ENCODE measurements around the gene EEPD1.

EEPD1 gene

GRCh38 chr7:36266190-36266589, 113.1 kb downstream of the EEPD1 start:
- TF ChIP-seq ZC3H10 (CRISPR knock-in tag; IDR thresholded peaks at IDR 0.05) (no peak), TOX (CRISPR knock-in tag; IDR thresholded peaks at IDR 0.05; ENCODE audit: borderline replicate concordance) (no peak), ZFP3 (CRISPR knock-in tag; IDR thresholded peaks at IDR 0.05) (no peak), SNAI2 (CRISPR knock-in tag; IDR thresholded peaks at IDR 0.05) (no peak), OSR1 (CRISPR knock-in tag; IDR thresholded peaks at IDR 0.05) (no peak), CSDC2 (CRISPR knock-in tag; IDR thresholded peaks at IDR 0.05) (no peak)
- TF ChIP-seq, protein P1, sequence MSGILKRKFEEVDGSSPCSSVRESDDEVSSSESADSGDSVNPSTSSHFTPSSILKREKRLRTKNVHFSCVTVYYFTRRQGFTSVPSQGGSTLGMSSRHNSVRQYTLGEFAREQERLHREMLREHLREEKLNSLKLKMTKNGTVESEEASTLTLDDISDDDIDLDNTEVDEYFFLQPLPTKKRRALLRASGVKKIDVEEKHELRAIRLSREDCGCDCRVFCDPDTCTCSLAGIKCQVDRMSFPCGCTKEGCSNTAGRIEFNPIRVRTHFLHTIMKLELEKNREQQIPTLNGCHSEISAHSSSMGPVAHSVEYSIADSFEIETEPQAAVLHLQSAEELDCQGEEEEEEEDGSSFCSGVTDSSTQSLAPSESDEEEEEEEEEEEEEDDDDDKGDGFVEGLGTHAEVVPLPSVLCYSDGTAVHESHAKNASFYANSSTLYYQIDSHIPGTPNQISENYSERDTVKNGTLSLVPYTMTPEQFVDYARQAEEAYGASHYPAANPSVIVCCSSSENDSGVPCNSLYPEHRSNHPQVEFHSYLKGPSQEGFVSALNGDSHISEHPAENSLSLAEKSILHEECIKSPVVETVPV (CRISPR knock-in tag; IDR thresholded peaks at IDR 0.05) = no peak
- TF ChIP-seq, protein P2, sequence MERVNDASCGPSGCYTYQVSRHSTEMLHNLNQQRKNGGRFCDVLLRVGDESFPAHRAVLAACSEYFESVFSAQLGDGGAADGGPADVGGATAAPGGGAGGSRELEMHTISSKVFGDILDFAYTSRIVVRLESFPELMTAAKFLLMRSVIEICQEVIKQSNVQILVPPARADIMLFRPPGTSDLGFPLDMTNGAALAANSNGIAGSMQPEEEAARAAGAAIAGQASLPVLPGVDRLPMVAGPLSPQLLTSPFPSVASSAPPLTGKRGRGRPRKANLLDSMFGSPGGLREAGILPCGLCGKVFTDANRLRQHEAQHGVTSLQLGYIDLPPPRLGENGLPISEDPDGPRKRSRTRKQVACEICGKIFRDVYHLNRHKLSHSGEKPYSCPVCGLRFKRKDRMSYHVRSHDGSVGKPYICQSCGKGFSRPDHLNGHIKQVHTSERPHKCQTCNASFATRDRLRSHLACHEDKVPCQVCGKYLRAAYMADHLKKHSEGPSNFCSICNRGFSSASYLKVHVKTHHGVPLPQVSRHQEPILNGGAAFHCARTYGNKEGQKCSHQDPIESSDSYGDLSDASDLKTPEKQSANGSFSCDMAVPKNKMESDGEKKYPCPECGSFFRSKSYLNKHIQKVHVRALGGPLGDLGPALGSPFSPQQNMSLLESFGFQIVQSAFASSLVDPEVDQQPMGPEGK (CRISPR knock-in tag; IDR thresholded peaks at IDR 0.05; ENCODE audit: borderline replicate concordance) = no peak
- TF ChIP-seq, protein P3, sequence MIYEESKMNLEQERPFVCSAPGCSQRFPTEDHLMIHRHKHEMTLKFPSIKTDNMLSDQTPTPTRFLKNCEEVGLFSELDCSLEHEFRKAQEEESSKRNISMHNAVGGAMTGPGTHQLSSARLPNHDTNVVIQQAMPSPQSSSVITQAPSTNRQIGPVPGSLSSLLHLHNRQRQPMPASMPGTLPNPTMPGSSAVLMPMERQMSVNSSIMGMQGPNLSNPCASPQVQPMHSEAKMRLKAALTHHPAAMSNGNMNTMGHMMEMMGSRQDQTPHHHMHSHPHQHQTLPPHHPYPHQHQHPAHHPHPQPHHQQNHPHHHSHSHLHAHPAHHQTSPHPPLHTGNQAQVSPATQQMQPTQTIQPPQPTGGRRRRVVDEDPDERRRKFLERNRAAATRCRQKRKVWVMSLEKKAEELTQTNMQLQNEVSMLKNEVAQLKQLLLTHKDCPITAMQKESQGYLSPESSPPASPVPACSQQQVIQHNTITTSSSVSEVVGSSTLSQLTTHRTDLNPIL (CRISPR knock-in tag; IDR thresholded peaks at IDR 0.05; ENCODE audit: low read depth) = no peak
- no peak for ATAC-seq

- TF ChIP-seq ISL1 (CRISPR knock-in tag; IDR thresholded peaks at IDR 0.05) = no peak
- TF ChIP-seq ARNTL (CRISPR knock-in tag; IDR thresholded peaks at IDR 0.05; ENCODE audit: borderline replicate concordance, low read depth) = no peak
- TF ChIP-seq SNAI2 (CRISPR knock-in tag; IDR thresholded peaks at IDR 0.05) = no peak
- TF ChIP-seq CSDC2 (CRISPR knock-in tag; IDR thresholded peaks at IDR 0.05) = no peak
- TF ChIP-seq, protein P1 (CRISPR knock-in tag; IDR thresholded peaks at IDR 0.05) = no peak
- no peak for TF ChIP-seq PPARA (CRISPR knock-in tag; IDR thresholded peaks at IDR 0.05; ENCODE audit: borderline replicate concordance)
- TF ChIP-seq ZNF8 (CRISPR knock-in tag; IDR thresholded peaks at IDR 0.05) = no peak
- no peak for TF ChIP-seq ZNF565 (CRISPR knock-in tag; conservative IDR thresholded peaks at IDR 0.05; ENCODE audit: low read depth)
- no peak for ATAC-seq
Measured at GRCh38 chr7:36266683-36267082, 113.6 kb downstream of the EEPD1 start.

DNA sequence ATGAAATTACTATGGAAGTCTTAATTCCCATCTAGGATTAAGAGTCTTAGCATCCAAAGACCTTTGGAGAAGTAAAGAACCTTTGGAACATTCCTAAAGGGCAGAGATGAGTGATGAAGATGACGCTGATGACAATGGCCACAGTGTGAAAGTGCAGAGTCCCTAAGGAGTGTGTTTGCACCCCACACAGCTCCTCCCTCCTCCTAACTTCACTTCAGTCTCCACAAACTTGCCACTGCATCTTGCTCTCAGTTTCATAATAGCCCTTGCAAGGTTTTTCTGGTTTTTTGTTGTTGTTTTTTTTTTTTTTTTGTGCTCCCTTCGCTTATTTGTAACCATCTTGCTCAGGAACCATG, 119.1 kb downstream of the EEPD1 start:
- no peak for ATAC-seq
- TF ChIP-seq GLIS3 (CRISPR knock-in tag; IDR thresholded peaks at IDR 0.05) = no peak
- no peak for TF ChIP-seq ZC3H10 (CRISPR knock-in tag; IDR thresholded peaks at IDR 0.05)
- no peak for TF ChIP-seq TOX (CRISPR knock-in tag; IDR thresholded peaks at IDR 0.05; ENCODE audit: borderline replicate concordance)
- TF ChIP-seq RARB (CRISPR knock-in tag; IDR thresholded peaks at IDR 0.05) = no peak
- TF ChIP-seq TCF4 (CRISPR knock-in tag; IDR thresholded peaks at IDR 0.05; ENCODE audit: borderline replicate concordance) = no peak
- TF ChIP-seq, protein P2 (CRISPR knock-in tag; IDR thresholded peaks at IDR 0.05; ENCODE audit: borderline replicate concordance) = no peak
- no peak for TF ChIP-seq ZNF565 (CRISPR knock-in tag; conservative IDR thresholded peaks at IDR 0.05; ENCODE audit: low read depth)
- no peak for TF ChIP-seq ZNF70 (CRISPR knock-in tag; IDR thresholded peaks at IDR 0.05)
- no peak for TF ChIP-seq POU6F1 (CRISPR knock-in tag; IDR thresholded peaks at IDR 0.05; ENCODE audit: borderline replicate concordance, low read depth)
- no peak for TF ChIP-seq ZFP30 (CRISPR knock-in tag; IDR thresholded peaks at IDR 0.05)
- TF ChIP-seq ZNF8 (CRISPR knock-in tag; IDR thresholded peaks at IDR 0.05) = no peak
- TF ChIP-seq TSHZ2 (CRISPR knock-in tag; IDR thresholded peaks at IDR 0.05) = no peak
- TF ChIP-seq ARNTL (CRISPR knock-in tag; IDR thresholded peaks at IDR 0.05; ENCODE audit: borderline replicate concordance, low read depth) = no peak

All from SK-N-SH treated with all-trans-retinoic acid at 6 μM for 48 hours (cell line).